AG04449 (cell line): ENCODE measurements around the gene KRTAP13-2.

Experiments
- CTCF ChIA-PET: fragments of 350-600 bp; formaldehyde crosslinking; extraction: SDS; loops from one replicate; lab custom pipeline; 2021; ENCODE audit warnings: antibody characterized with exemption; lab: Yijun Ruan, JAX
- POLR2A ChIA-PET: fragments of 400-600, 350-600 bp; formaldehyde crosslinking; extraction: SDS; loops from one replicate; lab custom pipeline; 2020; ENCODE audit warnings: antibody characterized with exemption, inconsistent platforms; lab: Yijun Ruan, JAX
- DNase-seq: peaks from one replicate; pipeline ENCODE4 v3.0.0-alpha.2; 2010; ENCODE audit warnings: low read depth, low spot score
- H3K4me3 ChIP-seq: 2 replicates; pipeline ENCODE4 v1.5.1; 2011; ENCODE audit warnings: low read depth, mild to moderate bottlenecking, control low read depth, low read length
- TF ChIP-seq, protein P1 (sequence below): IDR thresholded peaks from one replicate; pipeline ENCODE4 v1.5.1; 2011; ENCODE audit warnings: mild to moderate bottlenecking, moderate library complexity, low read length, control low read depth, inconsistent platforms; ENCODE audit not compliant: insufficient read depth; ENCODE audit errors: missing control alignments

The KRTAP13-2 gene

GRCh38 chr21:30332681-30333080, 39.4 kb downstream of the KRTAP13-2 start:
- no peak overlapping the region for H3K4me3 ChIP-seq
- TF ChIP-seq, protein P1, sequence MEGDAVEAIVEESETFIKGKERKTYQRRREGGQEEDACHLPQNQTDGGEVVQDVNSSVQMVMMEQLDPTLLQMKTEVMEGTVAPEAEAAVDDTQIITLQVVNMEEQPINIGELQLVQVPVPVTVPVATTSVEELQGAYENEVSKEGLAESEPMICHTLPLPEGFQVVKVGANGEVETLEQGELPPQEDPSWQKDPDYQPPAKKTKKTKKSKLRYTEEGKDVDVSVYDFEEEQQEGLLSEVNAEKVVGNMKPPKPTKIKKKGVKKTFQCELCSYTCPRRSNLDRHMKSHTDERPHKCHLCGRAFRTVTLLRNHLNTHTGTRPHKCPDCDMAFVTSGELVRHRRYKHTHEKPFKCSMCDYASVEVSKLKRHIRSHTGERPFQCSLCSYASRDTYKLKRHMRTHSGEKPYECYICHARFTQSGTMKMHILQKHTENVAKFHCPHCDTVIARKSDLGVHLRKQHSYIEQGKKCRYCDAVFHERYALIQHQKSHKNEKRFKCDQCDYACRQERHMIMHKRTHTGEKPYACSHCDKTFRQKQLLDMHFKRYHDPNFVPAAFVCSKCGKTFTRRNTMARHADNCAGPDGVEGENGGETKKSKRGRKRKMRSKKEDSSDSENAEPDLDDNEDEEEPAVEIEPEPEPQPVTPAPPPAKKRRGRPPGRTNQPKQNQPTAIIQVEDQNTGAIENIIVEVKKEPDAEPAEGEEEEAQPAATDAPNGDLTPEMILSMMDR, result no peak
- CTCF ChIA-PET, result interaction anchor here (1.0 kb wide), 1 partner anchor 9 kb away, joined by 4 read pairs; no protein-coding TSS in a partner anchor
- DNase-seq, result no peak
- POLR2A ChIA-PET, result no interaction called here

GRCh38 chr21:30329203-30329875, 42.7 kb downstream of the KRTAP13-2 start:
- TF ChIP-seq, protein P1, result no peak
- no peak overlapping the region for H3K4me3 ChIP-seq
- ChIA-PET POLR2A (interaction anchor here (0.6 kb wide), 1 partner anchor 874 kb away, joined by 3 read pairs; no protein-coding TSS in a partner anchor), CTCF (no interaction called here)
- no peak for DNase-seq

DNA sequence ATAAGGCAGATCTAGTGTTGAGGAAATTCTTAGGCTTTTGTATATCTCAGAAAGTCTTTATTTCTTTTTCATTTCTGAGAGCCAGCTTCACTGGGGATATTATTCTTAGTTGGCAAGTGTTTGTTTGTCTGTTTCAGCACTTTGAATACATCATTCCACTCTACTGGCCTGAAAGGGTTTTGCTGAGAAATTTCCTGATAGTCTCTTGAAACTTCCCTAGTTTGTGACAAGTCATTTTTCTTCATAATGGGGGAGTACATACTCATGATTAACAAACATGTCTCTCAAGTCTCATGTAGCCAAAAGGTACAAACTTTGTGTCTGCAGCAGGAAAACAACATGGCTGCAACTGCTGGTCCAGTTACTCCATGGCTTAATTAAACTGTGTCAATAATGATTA, 45.7 kb downstream of the KRTAP13-2 start:
- TF ChIP-seq, protein P1, result no peak
- no peak for DNase-seq
- CTCF ChIA-PET, result no interaction called here
- H3K4me3 ChIP-seq, result no peak overlapping the region
- POLR2A ChIA-PET, result no interaction called here
